CD14-positive monocyte (primary cell): ENCODE results near the gene SH3BP4. TPM values are rescaled to one million over a fixed set of nuclear protein-coding genes. Genes with fewer than 3 reads are reported as not detected.

ENCODE experiments used
- DNase-seq, 3 donors: peaks; one replicate each; pipeline ENCODE4 v3.0.0-alpha.2; 2011 to 2022
- H2AFZ ChIP-seq: 2 replicates; pipeline ENCODE4 v1.6.0; 2012; ENCODE audit warnings: mild to moderate bottlenecking, low read depth, low read length, inconsistent platforms; ENCODE audit not compliant: insufficient read depth, poor library complexity, severe bottlenecking
- H3K27ac ChIP-seq, 2 donors: 1 replicate in 1 of 2; 2 replicates in 1 of 2; pipeline ENCODE4 v1.5.1; 2012 to 2013; ENCODE audit warnings: low read length in 2 of 2, control low read depth in 1 of 2, inconsistent platforms in 1 of 2, low read depth in 1 of 2, mild to moderate bottlenecking in 1 of 2
- H3K27me3 ChIP-seq, 2 donors: one replicate each; pipeline versions ENCODE4 v1.6.0 to v1.6.1; 2011 to 2013; ENCODE audit warnings: low read length in 2 of 2; ENCODE audit not compliant: control insufficient read depth in 2 of 2, insufficient read depth in 2 of 2
- H3K36me3 ChIP-seq, 2 donors: replicated peaks in 1 of 2; 1 replicate in 1 of 2; 2 replicates in 1 of 2; pipeline versions ENCODE4 v1.5.1 to v1.6.1; 2012 to 2013; ENCODE audit warnings: low read length in 2 of 2, control low read depth in 1 of 2, inconsistent platforms in 1 of 2, mild to moderate bottlenecking in 1 of 2; ENCODE audit not compliant: insufficient read depth in 2 of 2, control insufficient read depth in 1 of 2
- H3K4me1 ChIP-seq, 2 donors: 1 replicate in 1 of 2; 2 replicates in 1 of 2; pipeline versions ENCODE4 v1.5.1 to v1.6.1; 2012 to 2013; ENCODE audit warnings: low read length in 2 of 2, control low read depth in 1 of 2, inconsistent platforms in 1 of 2, mild to moderate bottlenecking in 1 of 2, moderate library complexity in 1 of 2; ENCODE audit not compliant: insufficient read depth in 2 of 2, control insufficient read depth in 1 of 2
- H3K4me2 ChIP-seq: replicated peaks from 2 replicates; pipeline ENCODE3; 2012; ENCODE audit warnings: low read length, moderate library complexity, mild to moderate bottlenecking; ENCODE audit not compliant: poor library complexity, severe bottlenecking; ENCODE audit errors: extremely low read depth
- H3K4me3 ChIP-seq, 3 experiments: fragments of 200-600 bp in 1 of 3; sonication (generic) in 1 of 3; replicated peaks in 1 of 3; 1 replicate in 2 of 3; 2 replicates in 1 of 3; pipeline ENCODE4 v1.5.1; 2011 to 2013; ENCODE audit warnings: low read length in 3 of 3, mild to moderate bottlenecking in 3 of 3, control low read depth in 2 of 3, low read depth in 2 of 3, inconsistent platforms in 1 of 3, moderate library complexity in 1 of 3
- H3K79me2 ChIP-seq: 2 replicates; pipeline ENCODE4 v1.6.0; 2012; ENCODE audit warnings: mild to moderate bottlenecking, control low read depth, inconsistent platforms, low read length, moderate library complexity; ENCODE audit not compliant: insufficient read depth
- H3K9ac ChIP-seq: 2 replicates; pipeline ENCODE4 v1.6.0; 2017; ENCODE audit warnings: low read length, mild to moderate bottlenecking; ENCODE audit not compliant: insufficient read depth, poor library complexity, severe bottlenecking
- H3K9me3 ChIP-seq, 2 donors: replicated peaks in 1 of 2; 1 replicate in 1 of 2; 2 replicates in 1 of 2; pipeline versions ENCODE4 v1.5.1 to v1.6.1; 2012 to 2013; ENCODE audit warnings: low read length in 2 of 2, control low read depth in 1 of 2; ENCODE audit not compliant: control insufficient read depth in 1 of 2, insufficient read depth in 1 of 2
- H4K20me1 ChIP-seq: 2 replicates; pipeline ENCODE4 v1.6.0; 2012; ENCODE audit warnings: mild to moderate bottlenecking, low read length, control low read depth, moderate library complexity; ENCODE audit not compliant: insufficient read depth
- H3K27ac Mint-ChIP-seq, 7 donors: one replicate each; pipeline ENCODE4 v1.8.0; 2020; ENCODE audit warnings: mild to moderate bottlenecking in 7 of 7, mixed read lengths in 7 of 7, moderate library complexity in 6 of 7, inconsistent platforms in 2 of 7
- H3K27me3 Mint-ChIP-seq, 3 donors: one replicate each; pipeline ENCODE4 v1.8.0; 2021 to 2022; ENCODE audit warnings: low read depth in 3 of 3, mild to moderate bottlenecking in 3 of 3, mixed read lengths in 3 of 3, moderate library complexity in 3 of 3, inconsistent platforms in 1 of 3
- H3K36me3 Mint-ChIP-seq, 2 donors: one replicate each; pipeline ENCODE4 v1.8.0; 2020; ENCODE audit warnings: mixed read lengths in 2 of 2, inconsistent platforms in 1 of 2, mild to moderate bottlenecking in 1 of 2
- H3K4me1 Mint-ChIP-seq: one replicate; pipeline ENCODE4 v1.8.0; 2020; ENCODE audit warnings: mild to moderate bottlenecking, mixed read lengths
- H3K4me3 Mint-ChIP-seq, 2 donors: one replicate each; pipeline ENCODE4 v1.8.0; 2020; ENCODE audit warnings: mild to moderate bottlenecking in 2 of 2, mixed read lengths in 2 of 2, moderate library complexity in 1 of 2
- H3K9me3 Mint-ChIP-seq, 7 donors: one replicate each; pipeline ENCODE4 v1.8.0; 2020 to 2022; ENCODE audit warnings: mixed read lengths in 7 of 7, mild to moderate bottlenecking in 6 of 7, moderate library complexity in 6 of 7, inconsistent platforms in 2 of 7
- WGBS: methylation state at CpG from one replicate; pipeline ENCODE4 v1.1.5; 2013; ENCODE audit warnings: missing lambda C conversion rate; ENCODE audit not compliant: insufficient coverage; 5-methylcytosine and 5-hydroxymethylcytosine counted together
- intact Hi-C, 2 donors: fragments of 100-400 bp; cut with micrococcal nuclease; formaldehyde crosslinking; loops; one replicate each; pipeline versions ENCODE4 v1.15.0 to v1.15.1; 2023
- polyA plus RNA-seq, 3 donors: library from polyadenylated mRNA; depleted of rRNA in 1 of 3; unstranded in 2 of 3; stranded (reverse) in 1 of 3; fragments of 300-500 nt in 2 of 3; fragments of >200 nt in 1 of 3; fragmentation: Illumina TruSeq in 2 of 3; gene quantifications; 1 replicate in 2 of 3; 2 replicates in 1 of 3; pipeline ENCODE4 v1.2.3, GENCODE V29; 2012 to 2021
- TF ChIP-seq, protein P1 (sequence below): fragments of 200-600 bp; IDR thresholded peaks from one replicate; pipeline ENCODE4 v1.8.0; 2022; ENCODE audit warnings: antibody characterized with exemption, mild to moderate bottlenecking

SH3BP4 gene
- polyA plus RNA-seq, 3 donors: 0.66 to 1.6 (median 1.3) TPM

DNA sequence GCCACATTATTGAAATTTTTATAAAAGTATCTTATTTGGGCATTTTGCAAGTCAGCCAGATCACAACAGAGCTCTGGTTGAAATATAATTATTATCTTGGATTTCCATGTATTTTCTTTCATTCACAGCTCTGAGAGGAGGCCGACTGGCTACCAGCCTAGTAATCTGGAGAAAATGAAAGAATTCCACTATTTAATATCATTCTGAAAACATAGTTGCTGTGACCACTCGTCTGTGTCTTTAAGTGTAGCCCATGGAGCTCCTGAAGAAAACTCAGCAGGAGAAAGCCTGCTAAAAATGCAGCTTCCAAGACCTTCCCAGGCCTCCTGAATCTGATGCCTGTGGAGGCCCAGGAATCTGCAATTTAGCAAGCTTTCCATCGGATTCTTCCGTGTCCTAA, 114.7 kb downstream of the SH3BP4 start:
- Histone ChIP-seq H3K4me1 (no peaks in the 10 kb centered on the region), H2AFZ (no peak overlapping the region), H3K27ac (no peak overlapping the region), H3K36me3 (no peaks in the 10 kb centered on the region), H3K9me3 (no peaks in the 10 kb centered on the region), H3K79me2 (no peaks in the 10 kb centered on the region), H3K4me3 (no peak overlapping the region), H3K9ac (no peak overlapping the region), H4K20me1 (no peaks in the 10 kb centered on the region), H3K27me3 (peaks cover 0 to 3% of the 10 kb centered on the region in 2 donors), H3K4me2 (no peak overlapping the region)
- H3K36me3 Mint-ChIP-seq: no peaks in the 10 kb centered on the region
- no peak overlapping the region for H3K4me3 Mint-ChIP-seq
- DNase-seq: no peak
- no peak overlapping the region for H3K27ac Mint-ChIP-seq
- no peaks in the 10 kb centered on the region for H3K4me1 Mint-ChIP-seq
- TF ChIP-seq, protein P1, sequence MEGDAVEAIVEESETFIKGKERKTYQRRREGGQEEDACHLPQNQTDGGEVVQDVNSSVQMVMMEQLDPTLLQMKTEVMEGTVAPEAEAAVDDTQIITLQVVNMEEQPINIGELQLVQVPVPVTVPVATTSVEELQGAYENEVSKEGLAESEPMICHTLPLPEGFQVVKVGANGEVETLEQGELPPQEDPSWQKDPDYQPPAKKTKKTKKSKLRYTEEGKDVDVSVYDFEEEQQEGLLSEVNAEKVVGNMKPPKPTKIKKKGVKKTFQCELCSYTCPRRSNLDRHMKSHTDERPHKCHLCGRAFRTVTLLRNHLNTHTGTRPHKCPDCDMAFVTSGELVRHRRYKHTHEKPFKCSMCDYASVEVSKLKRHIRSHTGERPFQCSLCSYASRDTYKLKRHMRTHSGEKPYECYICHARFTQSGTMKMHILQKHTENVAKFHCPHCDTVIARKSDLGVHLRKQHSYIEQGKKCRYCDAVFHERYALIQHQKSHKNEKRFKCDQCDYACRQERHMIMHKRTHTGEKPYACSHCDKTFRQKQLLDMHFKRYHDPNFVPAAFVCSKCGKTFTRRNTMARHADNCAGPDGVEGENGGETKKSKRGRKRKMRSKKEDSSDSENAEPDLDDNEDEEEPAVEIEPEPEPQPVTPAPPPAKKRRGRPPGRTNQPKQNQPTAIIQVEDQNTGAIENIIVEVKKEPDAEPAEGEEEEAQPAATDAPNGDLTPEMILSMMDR: no peak
- peaks cover 4 to 8% (median 7%) of the 10 kb centered on the region in 3 donors for H3K27me3 Mint-ChIP-seq
- intact Hi-C loops: no loop called here
- 88% methylated on average over 3 of the region's 4 CpGs for WGBS
- H3K9me3 Mint-ChIP-seq: peaks cover 0 to 3% (median 0%) of the 10 kb centered on the region in 7 donors

DNA sequence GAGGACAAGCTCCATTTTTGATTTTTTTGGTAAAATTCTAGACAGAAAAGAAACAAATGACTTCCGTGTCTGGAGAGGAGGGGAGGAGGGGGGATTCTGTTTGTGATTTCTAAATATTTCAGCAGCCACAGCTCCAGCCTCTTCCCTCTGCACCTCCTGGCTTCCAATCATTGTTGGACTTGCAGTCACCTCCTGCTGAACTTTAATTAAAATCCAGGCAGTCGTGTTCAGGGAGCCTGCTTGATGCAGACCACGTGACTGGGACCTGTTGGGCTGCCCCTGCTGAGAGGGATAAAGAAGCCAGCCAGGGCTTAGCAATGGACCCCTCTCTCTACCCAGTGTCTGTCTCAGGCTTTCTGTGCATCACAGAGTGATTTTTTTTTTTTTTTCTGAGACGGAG, 115.1 kb downstream of the SH3BP4 start:
- no peak overlapping the region for H3K4me3 Mint-ChIP-seq
- no peaks in the 10 kb centered on the region for H3K9me3 ChIP-seq
- no peak overlapping the region for H3K27ac ChIP-seq
- DNase-seq: no peak
- H3K27ac Mint-ChIP-seq: no peak overlapping the region
- H3K36me3 Mint-ChIP-seq: no peaks in the 10 kb centered on the region
- peaks cover 0 to 3% (median 0%) of the 10 kb centered on the region in 7 donors for H3K9me3 Mint-ChIP-seq
- intact Hi-C loops: no loop called here
- H3K4me1 ChIP-seq: no peaks in the 10 kb centered on the region
- no peak overlapping the region for H3K4me3 ChIP-seq
- H3K27me3 ChIP-seq: peaks cover 0 to 3% of the 10 kb centered on the region in 2 donors
- no peaks in the 10 kb centered on the region for H3K36me3 ChIP-seq
- H2AFZ ChIP-seq: no peak overlapping the region
- H3K79me2 ChIP-seq: no peaks in the 10 kb centered on the region
- H3K4me1 Mint-ChIP-seq: no peaks in the 10 kb centered on the region
- peaks cover 4 to 8% (median 7%) of the 10 kb centered on the region in 3 donors for H3K27me3 Mint-ChIP-seq
- WGBS: 100% methylated on average over 1 of the region's 4 CpGs
- no peak overlapping the region for H3K9ac ChIP-seq
- TF ChIP-seq, protein P1: no peak
- no peaks in the 10 kb centered on the region for H4K20me1 ChIP-seq
- H3K4me2 ChIP-seq: no peak overlapping the region
